GM12874 (cell line): ENCODE results near the gene MMAA.

Experiments used
- TF ChIP-seq, protein P1 (sequence below): IDR thresholded peaks from 2 replicates; pipeline ENCODE4 v1.5.1; 2011; ENCODE audit warnings: low read depth, mild to moderate bottlenecking, control low read depth, low read length, moderate library complexity; ENCODE audit not compliant: insufficient read depth

MMAA gene

GRCh38 chr4:145680902-145681301, 61.7 kb downstream of the MMAA start:
- TF ChIP-seq, protein P1, sequence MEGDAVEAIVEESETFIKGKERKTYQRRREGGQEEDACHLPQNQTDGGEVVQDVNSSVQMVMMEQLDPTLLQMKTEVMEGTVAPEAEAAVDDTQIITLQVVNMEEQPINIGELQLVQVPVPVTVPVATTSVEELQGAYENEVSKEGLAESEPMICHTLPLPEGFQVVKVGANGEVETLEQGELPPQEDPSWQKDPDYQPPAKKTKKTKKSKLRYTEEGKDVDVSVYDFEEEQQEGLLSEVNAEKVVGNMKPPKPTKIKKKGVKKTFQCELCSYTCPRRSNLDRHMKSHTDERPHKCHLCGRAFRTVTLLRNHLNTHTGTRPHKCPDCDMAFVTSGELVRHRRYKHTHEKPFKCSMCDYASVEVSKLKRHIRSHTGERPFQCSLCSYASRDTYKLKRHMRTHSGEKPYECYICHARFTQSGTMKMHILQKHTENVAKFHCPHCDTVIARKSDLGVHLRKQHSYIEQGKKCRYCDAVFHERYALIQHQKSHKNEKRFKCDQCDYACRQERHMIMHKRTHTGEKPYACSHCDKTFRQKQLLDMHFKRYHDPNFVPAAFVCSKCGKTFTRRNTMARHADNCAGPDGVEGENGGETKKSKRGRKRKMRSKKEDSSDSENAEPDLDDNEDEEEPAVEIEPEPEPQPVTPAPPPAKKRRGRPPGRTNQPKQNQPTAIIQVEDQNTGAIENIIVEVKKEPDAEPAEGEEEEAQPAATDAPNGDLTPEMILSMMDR, result no peak

- TF ChIP-seq, protein P1, result no peak
Measured at GRCh38 chr4:145681518-145681917, 62.3 kb downstream of the MMAA start.

- TF ChIP-seq, protein P1, result no peak
Measured at GRCh38 chr4:145681956-145682355, 62.8 kb downstream of the MMAA start.

DNA sequence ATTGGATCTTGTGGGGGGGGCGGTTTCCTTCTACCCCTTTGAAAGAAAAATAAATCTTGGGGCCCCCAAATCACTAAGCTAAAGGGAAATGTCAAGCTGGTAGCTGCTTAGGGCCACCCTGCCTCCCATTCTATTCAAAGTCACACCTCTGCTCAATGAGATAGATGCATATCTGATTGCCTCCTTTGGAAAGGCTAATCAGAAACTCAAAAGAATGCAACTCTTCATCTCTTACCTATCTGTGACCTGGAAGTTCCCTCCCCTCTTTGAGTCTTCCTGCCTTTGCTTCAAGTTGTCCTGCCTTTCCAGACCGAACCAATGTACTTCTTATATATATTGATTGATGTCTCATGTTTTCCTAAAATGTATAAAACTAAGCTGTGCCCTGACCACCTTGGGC, 67.8 kb downstream of the MMAA start:
- TF ChIP-seq, protein P1, result no peak

DNA sequence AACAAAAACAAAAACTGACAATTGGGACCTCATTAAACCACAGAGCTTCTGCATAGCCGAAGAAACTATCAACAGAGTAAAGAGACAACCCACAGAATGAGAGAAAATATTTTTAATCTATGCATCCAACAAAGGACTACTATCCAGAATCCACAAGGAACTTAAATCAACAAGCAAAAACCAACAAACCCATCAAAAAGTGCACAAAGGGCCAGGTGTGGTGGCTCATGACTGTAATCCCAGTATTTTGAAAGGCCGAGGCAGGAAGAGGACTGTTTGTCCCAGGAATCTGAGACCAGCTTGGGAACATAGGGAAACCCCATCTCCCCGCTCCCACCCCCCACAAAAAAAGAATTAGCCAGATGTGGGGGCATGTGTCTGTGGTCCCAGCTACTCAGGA, 71.4 kb downstream of the MMAA start:
- TF ChIP-seq, protein P1, result no peak

- TF ChIP-seq, protein P1, result no peak
Measured at GRCh38 chr4:145694929-145695328, 75.7 kb downstream of the MMAA start.

- TF ChIP-seq, protein P1, result no peak
Measured at GRCh38 chr4:145697332-145697731, 78.1 kb downstream of the MMAA start.

- TF ChIP-seq, protein P1, result no peak
Measured at GRCh38 chr4:145698507-145698906, 79.3 kb downstream of the MMAA start.
